Ovary (tissue), 9 donors: ENCODE measurements around the gene MYOM1. TPM values are rescaled to one million over a fixed set of nuclear protein-coding genes. Genes with fewer than 3 reads are reported as not detected.

ENCODE experiments used
- DNase-seq, 5 donors: peaks; one replicate each; pipeline ENCODE4 v3.0.0-alpha.2; 2019 to 2020
- H3K27ac ChIP-seq, 2 donors: fragments of 200-600 bp; one replicate each; pipeline versions ENCODE4 v1.5.1 to v1.8.0; 2019 to 2022
- H3K27me3 ChIP-seq: fragments of 200-600 bp; one replicate; pipeline ENCODE4 v1.8.0; 2022
- H3K36me3 ChIP-seq: fragments of 200-600 bp; sonication (generic); one replicate; pipeline ENCODE4 v1.5.1; 2019
- H3K4me1 ChIP-seq: one replicate; pipeline ENCODE4 v1.8.1; 2013; ENCODE audit warnings: mild to moderate bottlenecking, moderate library complexity; ENCODE audit not compliant: insufficient read depth
- H3K4me3 ChIP-seq: fragments of 200-600 bp; sonication (generic); one replicate; pipeline ENCODE4 v1.5.1; 2017
- H3K9me3 ChIP-seq, 2 donors: fragments of 200-600 bp in 1 of 2; sonication (generic) in 1 of 2; one replicate each; pipeline versions ENCODE4 v1.5.1 to v1.8.1; 2013 to 2019; ENCODE audit warnings: mild to moderate bottlenecking in 1 of 2, moderate library complexity in 1 of 2
- EP300 ChIP-seq: sonication (generic); formaldehyde crosslinking; IDR thresholded peaks from one replicate; pipeline ENCODE4 v1.6.1; 2017; ENCODE audit warnings: antibody characterized with exemption
- POLR2A ChIP-seq: fragments of 450-650 bp; IDR thresholded peaks from one replicate; pipeline ENCODE4 v1.6.1; 2017; ENCODE audit warnings: antibody characterized with exemption, mild to moderate bottlenecking, moderate library complexity
- WGBS, 3 donors: extraction: QIAGEN DNeasy Blood & Tissue Kit in 1 of 3; methylation state at CpG; one replicate each; pipeline versions ENCODE4 v1.1.5 to v1.1.7; 2013 to 2017; 5-methylcytosine and 5-hydroxymethylcytosine counted together
- intact Hi-C, 4 donors: fragments of 100-400 bp; cut with DNase I; formaldehyde crosslinking; loops; one replicate each; pipeline versions ENCODE4 v1.11.0 to v1.15.1; 2022 to 2023
- polyA plus RNA-seq, 2 donors: library from polyadenylated mRNA; stranded (reverse); fragments of 200-250 nt in 1 of 2; fragments of 350-450 nt in 1 of 2; fragmentation: Illumina TruSeq in 1 of 2; extraction: RNeasy Lipid Tissue Mini Kit (QIAGEN cat#74804) in 1 of 2; gene quantifications; one replicate each; pipeline ENCODE4 v1.2.3, GENCODE V29; 2013 to 2014
- total RNA-seq, 7 donors: library from RNA; depleted of rRNA in 2 of 7; stranded (reverse); fragments of >200 nt in 2 of 7; fragmentation: NEBNext Ultra II Directional in 3 of 7; extraction: Animal tissue kit (Norgen Biotek cat#: 25700) in 3 of 7; gene quantifications; one replicate each; pipeline versions ENCODE4 v1.1.0 to v1.2.4, GENCODE V29; 2016 to 2023
- TF ChIP-seq, protein P1 (sequence below), 3 donors: fragments of 450-650 bp in 2 of 3; fragments of 200-600 bp in 1 of 3; IDR thresholded peaks; one replicate each; pipeline versions ENCODE4 v1.5.1 to v1.8.0; 2016 to 2022; ENCODE audit warnings: antibody characterized with exemption in 3 of 3, mild to moderate bottlenecking in 1 of 3
- donor health status: DM: no; HTN: no; CAD: no; lungs with moderate emphysema.
- donor health status: DM: no; HTN: no; CAD: no.
- donor health status: Bipolar disorder and iron deficiency.
- donor health status: DM: yes; HTN: yes; CAD: no.
- donor health status: DM: no; HTN: no; CAD: no.
- donor health status: DM: yes; HTN: yes; CAD: no.

The MYOM1 gene
- total and polyA plus RNA-seq, 9 donors, result 0.69 to 21.0 (median 3.6) TPM

DNA sequence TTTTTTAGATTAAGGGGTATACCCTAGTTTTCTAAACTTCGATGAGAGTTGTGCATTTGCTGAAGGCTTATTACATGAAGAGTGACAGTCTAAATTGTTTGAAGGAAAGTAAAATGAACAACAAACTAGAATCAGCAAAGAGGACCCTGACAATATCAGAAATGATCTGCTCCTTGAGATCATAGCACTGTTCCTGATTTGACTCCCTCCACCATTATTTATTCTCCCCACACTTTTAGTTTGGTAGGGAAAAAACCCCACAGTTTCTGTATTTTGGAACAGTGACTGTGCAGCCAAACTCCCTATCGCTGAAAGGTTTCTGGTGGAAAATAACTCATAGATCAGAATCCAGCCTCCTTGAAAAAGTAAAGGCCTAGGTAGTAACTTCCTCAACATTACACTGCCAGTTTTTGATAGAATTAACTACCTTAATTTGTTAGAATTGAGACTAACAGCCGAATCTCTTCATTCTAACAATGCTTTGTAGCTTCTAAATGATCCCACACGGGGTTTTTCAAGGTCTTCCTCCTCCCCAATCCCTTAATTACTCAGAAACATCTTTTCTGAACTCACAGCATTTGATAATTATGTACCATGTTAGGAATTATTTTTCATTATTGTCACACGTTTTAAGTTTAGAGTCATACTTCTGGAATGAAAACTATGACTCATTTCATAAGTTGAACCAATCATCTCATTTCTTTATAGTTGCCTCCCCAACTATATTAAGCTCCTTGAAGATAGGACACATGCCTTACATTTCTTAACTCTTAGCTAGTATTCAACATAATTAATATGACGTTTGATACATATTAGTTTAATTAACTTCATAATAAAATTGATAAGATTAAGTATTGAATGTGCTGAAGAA lies 30.7 kb upstream of the MYOM1 start:
- intact Hi-C loops, result no loop called here
- Histone ChIP-seq H3K4me1 (peaks cover 7% of the 10 kb centered on the region), H3K36me3 (no peaks in the 10 kb centered on the region), H3K27me3 (no peaks in the 10 kb centered on the region), H3K9me3 (no peaks in the 10 kb centered on the region), H3K4me3 (no peak overlapping the region), H3K27ac (peak overlapping the region in 1 of 2 donors; percentile 50)
- no peak for TF ChIP-seq POLR2A
- TF ChIP-seq EP300, result no peak
- TF ChIP-seq, protein P1, sequence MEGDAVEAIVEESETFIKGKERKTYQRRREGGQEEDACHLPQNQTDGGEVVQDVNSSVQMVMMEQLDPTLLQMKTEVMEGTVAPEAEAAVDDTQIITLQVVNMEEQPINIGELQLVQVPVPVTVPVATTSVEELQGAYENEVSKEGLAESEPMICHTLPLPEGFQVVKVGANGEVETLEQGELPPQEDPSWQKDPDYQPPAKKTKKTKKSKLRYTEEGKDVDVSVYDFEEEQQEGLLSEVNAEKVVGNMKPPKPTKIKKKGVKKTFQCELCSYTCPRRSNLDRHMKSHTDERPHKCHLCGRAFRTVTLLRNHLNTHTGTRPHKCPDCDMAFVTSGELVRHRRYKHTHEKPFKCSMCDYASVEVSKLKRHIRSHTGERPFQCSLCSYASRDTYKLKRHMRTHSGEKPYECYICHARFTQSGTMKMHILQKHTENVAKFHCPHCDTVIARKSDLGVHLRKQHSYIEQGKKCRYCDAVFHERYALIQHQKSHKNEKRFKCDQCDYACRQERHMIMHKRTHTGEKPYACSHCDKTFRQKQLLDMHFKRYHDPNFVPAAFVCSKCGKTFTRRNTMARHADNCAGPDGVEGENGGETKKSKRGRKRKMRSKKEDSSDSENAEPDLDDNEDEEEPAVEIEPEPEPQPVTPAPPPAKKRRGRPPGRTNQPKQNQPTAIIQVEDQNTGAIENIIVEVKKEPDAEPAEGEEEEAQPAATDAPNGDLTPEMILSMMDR (IDR thresholded peaks at IDR 0.05), result no peak
- 10 to 25% (median 13%) methylated on average over 6 of the region's 6 CpGs for WGBS, 3 donors
- no peak for DNase-seq

DNA sequence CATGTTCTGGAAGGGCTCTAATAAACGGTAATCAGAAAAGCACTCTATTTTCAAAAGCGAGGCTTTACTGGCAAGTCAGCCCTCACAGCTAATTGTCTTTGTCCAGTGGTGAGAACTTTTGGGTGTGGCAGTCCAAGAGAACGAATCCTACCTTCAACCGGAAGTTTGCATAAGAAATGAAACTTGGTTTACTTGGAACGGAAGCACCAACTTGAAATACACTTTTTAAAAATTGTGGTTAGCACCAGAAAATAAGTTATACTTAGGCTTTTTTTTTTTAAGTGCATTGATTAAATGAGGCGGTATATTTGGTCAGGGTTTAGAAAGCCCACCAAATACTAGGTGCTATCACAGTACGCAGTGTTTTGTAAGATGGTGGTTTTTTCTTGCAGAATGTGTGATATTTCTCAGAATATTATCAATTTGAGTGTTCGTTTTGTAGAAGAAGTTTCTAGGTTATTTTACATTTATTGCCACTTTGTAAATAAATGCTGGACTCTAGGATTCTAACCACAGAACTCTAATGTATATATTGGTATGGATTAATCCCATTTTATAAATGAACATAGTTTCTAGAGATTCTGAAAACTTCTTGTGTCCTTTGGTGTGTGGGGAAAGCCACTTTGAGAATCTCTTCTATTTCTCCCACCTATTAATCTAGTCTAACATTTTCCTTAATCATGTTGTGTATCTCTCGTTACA lies 29.0 kb upstream of the MYOM1 start:
- DNase-seq, result no peak
- peak overlapping the region; percentile 99 for H3K4me3 ChIP-seq
- H3K36me3 ChIP-seq, result no peaks in the 10 kb centered on the region
- WGBS, 3 donors, result 10 to 19% (median 13%) methylated on average over 9 of the region's 9 CpGs
- H3K27me3 ChIP-seq, result no peaks in the 10 kb centered on the region
- no peak for TF ChIP-seq POLR2A
- TF ChIP-seq, protein P1 (IDR thresholded peaks at IDR 0.05), result no peak
- no peak for TF ChIP-seq EP300
- intact Hi-C loops, result loop anchor here in 3 of 4 donors (10.0 kb wide), 2 partner anchors 94 to 314 kb away; no protein-coding TSS in a partner anchor
- peaks cover 7% of the 10 kb centered on the region for H3K4me1 ChIP-seq
- H3K27ac ChIP-seq, result peak overlapping the region in 1 of 2 donors; percentile 93
- H3K9me3 ChIP-seq, result no peaks in the 10 kb centered on the region

DNA sequence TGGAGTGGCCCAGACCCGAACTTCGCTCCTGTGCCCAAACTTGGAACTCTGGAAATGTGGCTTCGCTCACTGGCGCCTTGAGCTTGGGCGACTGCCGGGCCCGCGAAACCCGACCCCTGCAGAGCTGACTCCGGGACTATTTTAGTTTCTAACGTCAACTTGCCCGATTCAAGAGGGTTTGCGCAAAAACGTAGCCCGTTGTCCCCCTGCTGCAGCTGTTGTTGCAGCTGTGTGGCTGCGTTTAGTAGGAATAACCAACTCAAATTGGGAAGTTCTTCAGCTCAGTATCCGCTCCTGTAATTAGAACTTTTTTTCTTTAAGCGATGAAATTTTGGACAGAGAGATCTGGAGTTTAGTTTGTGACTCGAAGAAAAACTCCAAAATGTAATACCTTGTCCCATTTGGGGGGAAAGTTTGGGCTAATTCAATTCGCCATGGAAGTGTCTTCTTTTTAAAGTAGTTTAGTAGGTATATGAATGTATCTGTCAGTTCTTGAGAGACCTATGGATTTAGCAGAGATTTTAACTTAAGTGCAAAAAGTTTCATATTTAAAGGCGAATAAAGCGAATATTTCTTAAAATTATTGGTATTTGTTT lies 28.4 kb upstream of the MYOM1 start:
- H3K36me3 ChIP-seq, result no peaks in the 10 kb centered on the region
- no peaks in the 10 kb centered on the region for H3K9me3 ChIP-seq
- no peaks in the 10 kb centered on the region for H3K27me3 ChIP-seq
- WGBS, 3 donors, result 0 to 1% (median 1%) methylated on average over 21 to 22 of the region's 22 CpGs
- intact Hi-C loops, result loop anchor here in 3 of 4 donors (10.0 kb wide), 2 partner anchors 93 to 313 kb away; no protein-coding TSS in a partner anchor
- TF ChIP-seq EP300, result no peak
- TF ChIP-seq POLR2A, result no peak
- TF ChIP-seq, protein P1 (IDR thresholded peaks at IDR 0.05), result no peak
- peaks cover 7% of the 10 kb centered on the region for H3K4me1 ChIP-seq
- peak overlapping the region; percentile 87 to 93 for H3K27ac ChIP-seq
- peak overlapping the region; percentile 99 for H3K4me3 ChIP-seq
- DNase-seq, result peak in 2 of 5 donors; percentile 49 to 56
